ENCODE data around the gene OXT. TPM values are rescaled to one million over a fixed set of nuclear protein-coding genes. Genes with fewer than 3 reads are reported as not detected.
"Not testable (repeated sequence)": the region's sequence is repeated elsewhere in the genome, so short reads cannot be mapped to it uniquely, and the experiment has no call there.

The OXT gene
- total and polyA plus RNA-seq, 5 experiments from 2014 or later, result 0.53 to 2.6 (median 2.2) TPM

GRCh38 chr20:3106185-3106584 is 34.8 kb downstream of the OXT start:
- ATAC-seq (no peak), DNase-seq (no peak)
- POLR2A ChIA-PET, result interaction anchor here (0.7 to 5.3 kb wide), 2 partner anchors 12 to 55 kb away, joined by 3 to 33 read pairs; no protein-coding TSS in a partner anchor
- no peak overlapping the region for H3K4me3 Mint-ChIP-seq
- no peak overlapping the region for H3K27ac Mint-ChIP-seq
- no peaks in the 10 kb centered on the region for H3K9me3 Mint-ChIP-seq
- H3K36me3 Mint-ChIP-seq, result peaks cover 0 to 11% (median 0%) of the 10 kb centered on the region in 3 donors
- no peaks in the 10 kb centered on the region for H3K27me3 Mint-ChIP-seq
- H3K4me1 Mint-ChIP-seq, result peaks cover 18 to 28% (median 21%) of the 10 kb centered on the region in 4 donors

- DNase-seq (peak in 1 of 10 donors; percentile 50), ATAC-seq (no peak)
- peak overlapping the region in 1 of 10 donors; percentile 38 for H3K4me3 Mint-ChIP-seq
- H3K27ac Mint-ChIP-seq, result peak overlapping the region in 3 of 10 donors; percentile 38 to 60 (median 60)
- H3K4me1 Mint-ChIP-seq, result peaks cover 16 to 30% (median 17%) of the 10 kb centered on the region in 4 donors
- H3K9me3 Mint-ChIP-seq, result no peaks in the 10 kb centered on the region
- H3K36me3 Mint-ChIP-seq, result peaks cover 0 to 16% (median 0%) of the 10 kb centered on the region in 3 donors
- POLR2A ChIA-PET, result interaction anchor here (5.3 kb wide), 1 partner anchor 13 kb away, joined by 33 read pairs; no protein-coding TSS in a partner anchor
- no peaks in the 10 kb centered on the region for H3K27me3 Mint-ChIP-seq
Observed at GRCh38 chr20:3106658-3107463, 35.4 kb downstream of the OXT start.

DNA sequence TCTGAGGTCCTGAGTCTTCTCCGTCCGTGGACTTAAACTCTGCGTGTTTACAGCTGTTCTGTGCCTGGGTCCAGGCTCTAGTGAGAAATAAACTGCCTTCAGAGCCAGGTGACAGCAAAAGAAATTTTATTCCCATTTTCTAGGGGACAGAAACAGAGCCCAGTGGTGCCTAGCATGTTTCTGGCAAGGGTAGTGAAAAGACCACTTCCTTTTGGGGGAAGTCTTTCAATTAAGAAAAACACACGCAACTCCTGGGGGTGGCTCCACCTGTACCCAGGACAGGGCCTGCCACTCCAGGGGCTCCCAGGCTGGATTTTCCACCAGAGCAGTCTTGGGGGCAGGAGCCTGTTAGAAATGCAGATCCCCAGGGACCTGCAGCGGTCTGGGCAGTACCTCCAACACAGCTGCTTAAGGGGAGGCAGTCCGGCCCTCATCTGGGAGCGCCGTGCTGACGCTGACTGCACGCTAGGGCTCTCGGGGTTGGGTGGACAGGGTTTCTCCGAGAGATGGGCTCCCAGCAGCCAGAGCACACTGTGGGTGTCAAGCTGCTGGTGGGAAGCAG is 36.1 kb downstream of the OXT start:
- Mint-ChIP-seq H3K4me3 (no peak overlapping the region), H3K27me3 (no peaks in the 10 kb centered on the region), H3K9me3 (no peaks in the 10 kb centered on the region), H3K36me3 (peaks cover 0 to 19% (median 0%) of the 10 kb centered on the region in 3 donors), H3K4me1 (peaks cover 9 to 24% (median 11%) of the 10 kb centered on the region in 4 donors), H3K27ac (peak overlapping the region in 1 of 10 donors; percentile 38)
- DNase-seq, result peak in 1 of 10 donors; percentile 55
- no peak for ATAC-seq
- POLR2A ChIA-PET, result interaction anchor here (5.3 kb wide), 1 partner anchor 13 kb away, joined by 33 read pairs; no protein-coding TSS in a partner anchor

DNA sequence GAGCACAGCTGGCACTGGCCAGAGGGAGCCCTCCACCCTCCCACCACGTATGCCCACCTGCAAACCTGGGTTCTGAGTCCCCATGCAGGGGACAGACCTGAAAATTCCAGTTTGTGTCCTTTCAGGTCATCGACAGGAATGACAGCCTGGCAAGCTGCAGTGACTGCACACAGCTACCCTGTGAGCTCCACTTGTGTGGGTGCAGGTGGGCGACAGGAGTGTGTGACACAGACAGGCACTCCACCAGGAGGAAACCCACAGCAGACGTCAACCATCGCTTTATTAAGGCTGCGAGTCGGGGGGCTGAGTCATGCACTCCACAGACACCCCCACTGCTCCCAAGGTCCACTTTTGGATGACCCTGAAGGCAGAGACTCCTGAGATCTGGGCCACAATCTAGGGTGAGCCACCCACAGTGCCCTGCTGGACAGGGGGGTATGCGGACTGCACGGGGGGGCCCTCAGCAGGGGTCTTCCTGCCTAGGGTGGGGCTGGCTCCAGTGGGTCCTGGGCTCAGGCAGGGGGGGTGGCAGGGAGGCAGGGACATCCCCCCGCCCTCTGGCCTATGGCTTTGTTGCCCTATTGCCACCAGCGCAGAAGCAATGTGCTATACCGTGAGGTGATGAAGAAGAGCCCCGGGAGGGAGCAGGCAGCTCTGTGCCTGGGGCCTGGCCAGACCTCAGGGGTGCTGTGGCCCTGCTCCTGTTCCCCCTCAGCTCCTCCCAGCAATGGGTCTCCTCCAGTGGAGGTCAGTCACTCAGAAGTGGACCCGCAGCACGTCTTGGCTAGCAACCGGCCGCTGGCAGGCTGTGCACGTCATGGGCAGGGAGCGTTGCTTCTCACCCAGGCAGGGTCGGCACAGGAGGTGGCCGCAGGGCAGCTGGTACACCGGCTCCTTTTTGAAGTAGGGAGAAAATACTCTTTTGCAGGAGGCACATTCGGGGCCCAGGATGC is 38.2 kb downstream of the OXT start:
- ATAC-seq, result no peak
- H3K27me3 Mint-ChIP-seq, result no peaks in the 10 kb centered on the region
- POLR2A ChIA-PET, result interaction anchor here (0.6 to 5.3 kb wide), 3 partner anchors 9 to 46 kb away, joined by 3 to 33 read pairs (median 7); no protein-coding TSS in a partner anchor

GRCh38 chr20:3111507-3111906 is 40.1 kb downstream of the OXT start:
- Mint-ChIP-seq H3K4me1 (peaks cover 7 to 22% (median 16%) of the 10 kb centered on the region in 4 donors), H3K36me3 (peaks cover 0 to 39% (median 8%) of the 10 kb centered on the region in 3 donors), H3K27me3 (no peaks in the 10 kb centered on the region), H3K9me3 (no peaks in the 10 kb centered on the region), H3K4me3 (no peak overlapping the region), H3K27ac (peak overlapping the region in 3 of 10 donors; percentile 57 to 76 (median 63))
- ATAC-seq (no peak), DNase-seq (no peak)
- POLR2A ChIA-PET, result interaction anchor here (5.3 kb wide), 1 partner anchor 17 kb away, joined by 33 read pairs; no protein-coding TSS in a partner anchor

More for the DNA sequence above, 38.2 kb downstream of the OXT start:
- Mint-ChIP-seq H3K27ac (no peak overlapping the region), H3K9me3 (no peaks in the 10 kb centered on the region), H3K4me3 (no peak overlapping the region), H3K4me1 (peaks cover 2 to 16% (median 7%) of the 10 kb centered on the region in 4 donors), H3K36me3 (peaks cover 0 to 37% (median 6%) of the 10 kb centered on the region in 3 donors)
- no peak for DNase-seq

DNA sequence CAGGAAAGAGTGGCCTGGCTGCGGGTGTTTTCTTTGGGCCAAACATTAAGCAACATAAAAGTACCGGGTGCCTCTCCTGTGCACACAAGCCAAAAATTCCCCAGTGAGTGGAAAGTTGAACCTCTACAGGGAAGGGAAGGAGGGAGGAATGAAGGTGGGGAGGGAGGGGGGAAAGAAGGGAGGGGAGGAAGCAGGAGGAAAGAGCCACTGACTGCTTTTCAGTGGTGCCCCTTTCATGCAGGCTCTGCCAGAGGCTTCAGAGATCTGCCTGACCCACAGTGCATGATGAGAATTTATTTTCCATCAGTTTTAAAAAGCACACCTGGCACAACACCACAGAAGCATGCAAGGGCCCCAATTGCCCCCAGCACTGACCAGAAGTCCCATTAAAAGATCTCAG is 40.6 kb downstream of the OXT start:
- peaks cover 0 to 38% (median 8%) of the 10 kb centered on the region in 3 donors for H3K36me3 Mint-ChIP-seq
- POLR2A ChIA-PET, result interaction anchor here (0.6 to 0.9 kb wide), 2 partner anchors 10 to 48 kb away, joined by 3 read pairs; no protein-coding TSS in a partner anchor
- H3K27ac Mint-ChIP-seq, result peak overlapping the region in 1 of 10 donors; percentile 63

DNA sequence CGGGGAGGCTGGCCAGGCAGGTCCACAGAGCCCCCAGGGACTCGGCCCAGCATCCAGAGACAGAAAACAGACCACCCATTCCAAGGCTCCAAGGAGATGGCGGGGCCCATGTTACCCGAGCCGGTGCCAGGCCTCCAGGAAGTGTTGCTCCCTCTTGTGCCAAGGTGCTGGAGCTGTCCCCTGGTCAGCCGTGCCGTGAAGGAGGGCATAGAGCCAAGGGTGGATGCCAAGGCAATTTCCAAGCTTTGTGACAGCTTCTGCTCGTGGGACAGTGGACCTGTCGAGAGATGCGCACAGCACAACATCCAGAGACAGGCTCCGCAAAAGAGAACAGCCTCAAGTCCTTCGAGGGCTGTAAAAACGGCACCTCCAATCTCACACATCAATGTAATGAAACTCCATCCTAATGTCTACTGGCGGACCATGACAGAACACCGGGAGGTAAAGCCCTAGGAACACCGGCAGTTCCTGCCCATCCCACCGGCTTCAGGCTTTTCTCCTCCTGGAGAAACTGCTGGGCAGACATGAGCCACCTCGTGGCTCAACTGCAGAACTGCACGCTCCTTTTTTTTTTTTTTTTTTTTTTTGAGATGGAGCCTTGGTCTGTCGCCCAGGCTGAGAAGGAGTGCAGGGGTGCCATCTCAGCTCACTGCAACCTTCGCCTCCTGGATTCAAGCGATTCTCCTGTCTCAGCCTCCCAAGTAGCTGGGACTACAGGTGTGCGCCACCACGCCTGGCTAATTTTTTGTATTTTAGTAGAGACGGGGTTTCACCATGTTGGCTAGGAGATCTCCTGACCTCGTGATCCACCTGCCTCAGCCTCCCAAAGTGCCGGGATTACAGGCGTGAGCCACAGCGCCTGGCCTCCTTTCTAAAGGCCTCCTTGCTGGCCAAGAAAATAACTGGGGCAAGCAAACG is 44.0 kb downstream of the OXT start:
- POLR2A ChIA-PET, result interaction anchor here (0.7 to 3.2 kb wide), 7 partner anchors 22 to 314 kb away, joined by 3 to 20 read pairs (median 4); no protein-coding TSS in a partner anchor
- peaks cover 12 to 40% (median 16%) of the 10 kb centered on the region in 4 donors for H3K4me1 Mint-ChIP-seq
- H3K4me3 Mint-ChIP-seq, result peak overlapping the region in 1 of 10 donors; percentile 2
- ATAC-seq (peak; percentile 47 to 68), DNase-seq (peak in 6 of 10 donors; percentile 10 to 59 (median 40))
- H3K27ac Mint-ChIP-seq, result peak overlapping the region in 7 of 10 donors; percentile 52 to 93 (median 71)
- no peaks in the 10 kb centered on the region for H3K27me3 Mint-ChIP-seq
- H3K36me3 Mint-ChIP-seq, result peaks cover 0 to 32% (median 11%) of the 10 kb centered on the region in 3 donors
- H3K9me3 Mint-ChIP-seq, result no peaks in the 10 kb centered on the region

More for the DNA sequence above, 40.6 kb downstream of the OXT start:
- H3K4me3 Mint-ChIP-seq, result no peak overlapping the region
- H3K27me3 Mint-ChIP-seq, result no peaks in the 10 kb centered on the region
- peaks cover 6 to 20% (median 14%) of the 10 kb centered on the region in 4 donors for H3K4me1 Mint-ChIP-seq
- ATAC-seq (no peak), DNase-seq (no peak)
- H3K9me3 Mint-ChIP-seq, result no peaks in the 10 kb centered on the region

- POLR2A ChIA-PET, result interaction anchor here (1.0 to 3.2 kb wide), 2 partner anchors 23 to 56 kb away, joined by 3 to 20 read pairs; no protein-coding TSS in a partner anchor
- ATAC-seq, result no peak
- H3K27me3 Mint-ChIP-seq, result no peaks in the 10 kb centered on the region
- peak overlapping the region in 7 of 10 donors; percentile 8 to 93 (median 63) for H3K27ac Mint-ChIP-seq
- no peak for DNase-seq
- H3K36me3 Mint-ChIP-seq, result peaks cover 0 to 30% (median 11%) of the 10 kb centered on the region in 3 donors
- peaks cover 0 to under 1% (median 0%) of the 10 kb centered on the region in 9 donors for H3K9me3 Mint-ChIP-seq
- peaks cover 14 to 48% (median 22%) of the 10 kb centered on the region in 4 donors for H3K4me1 Mint-ChIP-seq
- H3K4me3 Mint-ChIP-seq, result no peak overlapping the region
Observed at GRCh38 chr20:3116341-3116740, 44.9 kb downstream of the OXT start.

GRCh38 chr20:3117839-3118379 is 46.5 kb downstream of the OXT start:
- POLR2A ChIA-PET, result interaction anchor here (0.7 to 3.2 kb wide), 5 partner anchors 25 to 69 kb away, joined by 3 to 20 read pairs (median 3); no protein-coding TSS in a partner anchor
- DNase-seq (peak in 9 of 10 donors; percentile 35 to 71 (median 58)), ATAC-seq (peak; percentile 30 to 58)
- not testable (repeated sequence) for H3K27me3 Mint-ChIP-seq, H3K9me3 Mint-ChIP-seq
- H3K27ac Mint-ChIP-seq, result peak overlapping the region; percentile 83 to 97 (median 92)
- H3K36me3 Mint-ChIP-seq, result peaks cover 0 to 28% (median 18%) of the 10 kb centered on the region in 3 donors
- H3K4me1 Mint-ChIP-seq, result peaks cover 22 to 64% (median 35%) of the 10 kb centered on the region in 4 donors
- peak overlapping the region in 9 of 10 donors; percentile 14 to 52 (median 41) for H3K4me3 Mint-ChIP-seq

DNA sequence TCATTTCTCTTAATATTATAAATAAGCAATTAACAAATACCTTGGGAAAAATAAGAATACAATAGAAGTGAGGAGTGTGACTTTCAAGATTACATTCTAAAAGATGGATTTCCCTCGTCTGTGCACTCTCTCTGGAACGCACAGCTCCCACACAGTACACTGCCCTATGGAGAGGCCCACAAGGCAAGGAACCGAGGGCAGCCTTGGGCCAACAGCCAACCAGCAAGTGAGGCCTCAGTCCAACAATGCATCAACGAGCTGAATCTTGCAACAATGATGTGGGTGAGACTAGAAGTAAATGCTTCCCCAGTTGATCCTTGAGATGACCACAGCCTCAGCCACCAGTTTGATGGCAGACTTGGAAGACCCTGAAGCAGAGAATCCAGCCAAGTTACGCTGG is 47.6 kb downstream of the OXT start:
- peaks cover 26 to 70% (median 44%) of the 10 kb centered on the region in 4 donors for H3K4me1 Mint-ChIP-seq
- DNase-seq (no peak), ATAC-seq (no peak)
- H3K36me3 Mint-ChIP-seq, result peaks cover 4 to 18% (median 16%) of the 10 kb centered on the region in 3 donors
- peak overlapping the region in 1 of 10 donors; percentile 29 for H3K4me3 Mint-ChIP-seq
- peaks cover 0 to 5% (median 2%) of the 10 kb centered on the region in 9 donors for H3K9me3 Mint-ChIP-seq
- POLR2A ChIA-PET, result interaction anchor here (0.6 to 3.9 kb wide), 4 partner anchors 25 to 104 kb away, joined by 3 to 38 read pairs (median 6); no protein-coding TSS in a partner anchor
- no peaks in the 10 kb centered on the region for H3K27me3 Mint-ChIP-seq
- peak overlapping the region; percentile 57 to 100 (median 82) for H3K27ac Mint-ChIP-seq

All from naive thymus-derived CD8-positive, alpha-beta T cell (primary cell).